ENCODE data around the gene ARFGAP3. TPM values are rescaled to one million over a fixed set of nuclear protein-coding genes. Genes with fewer than 3 reads are reported as not detected.

The ARFGAP3 gene
- total RNA-seq, 1 experiment from 2014 or later: 27.0 TPM

DNA sequence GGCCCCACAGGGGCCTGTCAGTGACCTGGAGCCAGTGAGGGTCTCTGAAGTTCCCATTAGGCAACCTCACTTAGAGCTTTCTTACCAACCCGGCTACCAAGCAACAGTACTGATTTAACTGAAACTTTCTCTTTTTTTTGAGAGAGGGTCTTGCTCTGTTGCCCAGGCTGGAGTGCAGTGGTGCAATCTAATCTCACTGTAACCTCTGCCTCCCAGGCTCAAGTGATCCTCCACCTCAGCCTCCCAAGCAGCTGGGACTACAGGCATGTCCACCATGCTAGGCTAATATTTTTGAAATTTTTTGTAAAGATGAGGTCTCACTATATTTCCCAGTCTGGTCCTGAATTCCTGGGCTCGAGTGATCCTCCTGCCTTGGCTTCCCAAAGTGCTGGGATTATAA is 42.5 kb downstream of the ARFGAP3 start:
- Histone ChIP-seq H3K4me3 (ENCODE audit: low read depth in 2 of 2, low read length in 2 of 2) (no peak overlapping the region), H3K9me3 (ENCODE audit: control insufficient read depth, insufficient read depth, low read depth, low read length) (no peaks in the 10 kb centered on the region), H3K27ac (ENCODE audit: low read length) (no peak overlapping the region), H3K4me1 (ENCODE audit: control insufficient read depth, insufficient read depth, low read length) (no peaks in the 10 kb centered on the region), H3K27me3 (ENCODE audit: control insufficient read depth, insufficient read depth, low read length) (no peaks in the 10 kb centered on the region), H3K36me3 (ENCODE audit: control insufficient read depth, insufficient read depth, low read length) (peaks cover 7% of the 10 kb centered on the region; the same call in 1 of the 2 replicates)
- in situ Hi-C loops (cut with HindIII; ENCODE audit: low pct_unique_long_range_greater_than_20kb, low sequenced_read_pairs) (no loop called here), intact Hi-C loops (cut with micrococcal nuclease; ENCODE audit: unreplicated experiment) (no loop called here)
- ChIA-PET CTCF (no interaction called here), POLR2A (no interaction called here)
- ATAC-seq (no peak), DNase-seq (ENCODE audit: low read depth, low spot score) (no peak)
- BruUV-seq (replicated peaks): no TSS peak
- TF ChIP-seq TCF7L2 (IDR thresholded peaks at IDR 0.05; ENCODE audit: low read depth, low read length) (no peak), CTCF (IDR thresholded peaks at IDR 0.05) (no peak), POLR2AphosphoS5 (IDR thresholded peaks at IDR 0.05; ENCODE audit: low read depth, low read length) (no peak), SIN3A (IDR thresholded peaks at IDR 0.05; ENCODE audit: borderline replicate concordance, insufficient read depth, low read depth, low read length) (no peak)
- TF ChIP-seq, protein P1, sequence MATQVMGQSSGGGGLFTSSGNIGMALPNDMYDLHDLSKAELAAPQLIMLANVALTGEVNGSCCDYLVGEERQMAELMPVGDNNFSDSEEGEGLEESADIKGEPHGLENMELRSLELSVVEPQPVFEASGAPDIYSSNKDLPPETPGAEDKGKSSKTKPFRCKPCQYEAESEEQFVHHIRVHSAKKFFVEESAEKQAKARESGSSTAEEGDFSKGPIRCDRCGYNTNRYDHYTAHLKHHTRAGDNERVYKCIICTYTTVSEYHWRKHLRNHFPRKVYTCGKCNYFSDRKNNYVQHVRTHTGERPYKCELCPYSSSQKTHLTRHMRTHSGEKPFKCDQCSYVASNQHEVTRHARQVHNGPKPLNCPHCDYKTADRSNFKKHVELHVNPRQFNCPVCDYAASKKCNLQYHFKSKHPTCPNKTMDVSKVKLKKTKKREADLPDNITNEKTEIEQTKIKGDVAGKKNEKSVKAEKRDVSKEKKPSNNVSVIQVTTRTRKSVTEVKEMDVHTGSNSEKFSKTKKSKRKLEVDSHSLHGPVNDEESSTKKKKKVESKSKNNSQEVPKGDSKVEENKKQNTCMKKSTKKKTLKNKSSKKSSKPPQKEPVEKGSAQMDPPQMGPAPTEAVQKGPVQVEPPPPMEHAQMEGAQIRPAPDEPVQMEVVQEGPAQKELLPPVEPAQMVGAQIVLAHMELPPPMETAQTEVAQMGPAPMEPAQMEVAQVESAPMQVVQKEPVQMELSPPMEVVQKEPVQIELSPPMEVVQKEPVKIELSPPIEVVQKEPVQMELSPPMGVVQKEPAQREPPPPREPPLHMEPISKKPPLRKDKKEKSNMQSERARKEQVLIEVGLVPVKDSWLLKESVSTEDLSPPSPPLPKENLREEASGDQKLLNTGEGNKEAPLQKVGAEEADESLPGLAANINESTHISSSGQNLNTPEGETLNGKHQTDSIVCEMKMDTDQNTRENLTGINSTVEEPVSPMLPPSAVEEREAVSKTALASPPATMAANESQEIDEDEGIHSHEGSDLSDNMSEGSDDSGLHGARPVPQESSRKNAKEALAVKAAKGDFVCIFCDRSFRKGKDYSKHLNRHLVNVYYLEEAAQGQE (IDR thresholded peaks at IDR 0.05; ENCODE audit: insufficient read depth in 1 of 2, low read depth in 2 of 2, low read length in 1 of 2): no peak

GRCh38 chr22:42814215-42814614 is 42.9 kb downstream of the ARFGAP3 start:
- no peak for ATAC-seq
- CTCF ChIA-PET: no interaction called here

More at GRCh38 chr22:42814215-42814614, 42.9 kb downstream of the ARFGAP3 start:
- no peak for TF ChIP-seq TCF7L2 (IDR thresholded peaks at IDR 0.05; ENCODE audit: low read depth, low read length)
- TF ChIP-seq POLR2AphosphoS5 (IDR thresholded peaks at IDR 0.05; ENCODE audit: low read depth, low read length): no peak
- no peak for TF ChIP-seq CTCF (IDR thresholded peaks at IDR 0.05)
- TF ChIP-seq, protein P1 (IDR thresholded peaks at IDR 0.05; ENCODE audit: insufficient read depth in 1 of 2, low read depth in 2 of 2, low read length in 1 of 2): no peak
- TF ChIP-seq SIN3A (IDR thresholded peaks at IDR 0.05; ENCODE audit: borderline replicate concordance, insufficient read depth, low read depth, low read length): no peak
- Histone ChIP-seq H3K27ac (ENCODE audit: low read length) (no peak overlapping the region), H3K27me3 (ENCODE audit: control insufficient read depth, insufficient read depth, low read length) (no peaks in the 10 kb centered on the region), H3K4me3 (ENCODE audit: low read depth in 2 of 2, low read length in 2 of 2) (no peak overlapping the region), H3K4me1 (ENCODE audit: control insufficient read depth, insufficient read depth, low read length) (no peaks in the 10 kb centered on the region), H3K36me3 (ENCODE audit: control insufficient read depth, insufficient read depth, low read length) (peaks cover 7% of the 10 kb centered on the region; the same call in 1 of the 2 replicates), H3K9me3 (ENCODE audit: control insufficient read depth, insufficient read depth, low read depth, low read length) (no peaks in the 10 kb centered on the region)
- no peak for DNase-seq (ENCODE audit: low read depth, low spot score)
- POLR2A ChIA-PET: no interaction called here
- BruUV-seq (replicated peaks): no TSS peak
- intact Hi-C loops (cut with micrococcal nuclease; ENCODE audit: unreplicated experiment): no loop called here
- in situ Hi-C loops (cut with HindIII; ENCODE audit: low pct_unique_long_range_greater_than_20kb, low sequenced_read_pairs): no loop called here
